ENCODE results near the gene MACROD2. TPM values are rescaled to one million over a fixed set of nuclear protein-coding genes. Genes with fewer than 3 reads are reported as not detected.

MACROD2 gene
- total and polyA plus RNA-seq, 2 of the 4 experiments (the other 2 are of a cell fraction): not detected

DNA sequence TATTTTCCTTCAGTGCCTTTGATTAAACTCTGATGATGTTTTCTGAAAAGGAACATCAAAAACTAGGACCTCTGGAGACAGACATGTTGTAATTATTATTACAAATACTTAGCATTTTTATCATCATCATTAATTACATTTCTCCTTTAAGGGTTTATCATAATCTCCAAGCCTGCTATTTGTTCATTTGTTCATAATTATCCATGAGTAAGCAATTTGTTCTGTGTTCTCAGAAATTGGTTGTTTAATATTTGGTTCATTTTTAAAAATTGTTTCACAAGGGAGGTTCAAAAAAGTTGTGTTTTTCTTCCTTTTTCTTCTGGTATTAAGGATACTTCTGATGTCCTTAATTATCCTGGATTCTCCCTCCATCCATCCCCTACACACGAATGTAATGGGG is 1192.3 kb downstream of the MACROD2 start:
- TF ChIP-seq MAFK (IDR thresholded peaks at IDR 0.05; ENCODE audit: low read depth, low read length) (peak; percentile 50), POLR2A (IDR thresholded peaks at IDR 0.05; ENCODE audit: low read depth, low read length) (no peak)
- POLR2A ChIA-PET (ENCODE audit: unreplicated experiment): no interaction called here
- H2BK20ac ChIP-seq (ENCODE audit: low read depth, low read length): no peak overlapping the region
- H3K27me3 ChIP-seq (ENCODE audit: control insufficient read depth, insufficient read depth, low read length): no peaks in the 10 kb centered on the region
- H3K18ac ChIP-seq (ENCODE audit: low read depth, low read length): no peak overlapping the region
- H2AK5ac ChIP-seq (ENCODE audit: low read depth, low read length): no peak overlapping the region
- no CpG with 5 or more reads among the region's 1 CpG for WGBS, 2 experiments (ENCODE audit: extremely low coverage in 2 of 2, insufficient read length in 1 of 2)
- in situ Hi-C loops (cut with MboI; ENCODE audit: low sequenced_read_pairs) (no loop called here), dilution Hi-C loops (cut with HindIII; ENCODE audit: low sequenced_read_pairs, unreplicated experiment) (no loop called here), intact Hi-C loops (cut with micrococcal nuclease) (no loop called here)
- no peak overlapping the region for H3K56ac ChIP-seq (ENCODE audit: extremely low read depth, insufficient read depth, low read length)
- H3K4me3 ChIP-seq (ENCODE audit: insufficient read depth, low read depth, low read length): no peak overlapping the region
- no peak overlapping the region for H3K4me2 ChIP-seq (ENCODE audit: low read depth, low read length)
- H4K5ac ChIP-seq (ENCODE audit: low read depth, low read length): no peak overlapping the region
- DNase-seq (no peak), ATAC-seq (ENCODE audit: low read depth) (no peak)
- no peak overlapping the region for H2BK120ac ChIP-seq (ENCODE audit: low read depth, low read length)
- H3K4ac ChIP-seq (ENCODE audit: low read depth, low read length): no peak overlapping the region
- no peak overlapping the region for H3K23ac ChIP-seq (ENCODE audit: low read depth, low read length)
- 0 out of 2 replicates have a peak, but pooled peaks cover 6% of the 10 kb centered on the region for H3K9me3 ChIP-seq (ENCODE audit: control insufficient read depth, insufficient read depth, low read length)
- no peaks in the 10 kb centered on the region for H4K20me1 ChIP-seq (ENCODE audit: insufficient read depth, low read length)
- H2BK5ac ChIP-seq (ENCODE audit: low read depth, low read length, poor library complexity, severe bottlenecking): no peak overlapping the region
- no peak overlapping the region for H2BK15ac ChIP-seq (ENCODE audit: low read depth, low read length)
- no peak overlapping the region for H4K91ac ChIP-seq (ENCODE audit: insufficient read depth, low read depth, low read length)
- H3K9me1 ChIP-seq (ENCODE audit: insufficient read depth, low read length): no peaks in the 10 kb centered on the region
- CTCF ChIA-PET: no interaction called here
- no peaks in the 10 kb centered on the region for H3K4me1 ChIP-seq (ENCODE audit: control insufficient read depth, insufficient read depth, low read length)
- H3K27ac ChIP-seq (ENCODE audit: insufficient read depth, low read length): no peak overlapping the region
- no peak overlapping the region for H3K9ac ChIP-seq (ENCODE audit: low read depth, low read length)
- H3K79me1 ChIP-seq (ENCODE audit: low read depth in 1 of 2, low read length in 2 of 2): no peaks in the 10 kb centered on the region
- no TSS peak for BruUV-seq (replicated peaks)
- H3K14ac ChIP-seq (replicated peaks; ENCODE audit: low read depth, low read length): no peak overlapping the region
- H2AFZ ChIP-seq (replicated peaks; ENCODE audit: low read length, poor library complexity): no peak overlapping the region
- no peak overlapping the region for H2AK9ac ChIP-seq (replicated peaks; ENCODE audit: low read depth, low read length, poor library complexity)
- no peak overlapping the region for H4K8ac ChIP-seq (ENCODE audit: low read depth in 2 of 2, low read length in 2 of 2)
- no peaks in the 10 kb centered on the region for H3K36me3 ChIP-seq (ENCODE audit: control insufficient read depth, insufficient read depth, low read length)

Data from IMR-90 (cell line).